Panc1 (cell line): ENCODE measurements around the gene UNC5B.

Experiments used
- TCF7L2 ChIP-seq: IDR thresholded peaks from 2 replicates; pipeline ENCODE4 v1.6.1; 2011; ENCODE audit warnings: mild to moderate bottlenecking, low read depth, low read length, inconsistent platforms
- TF ChIP-seq, protein P1 (sequence below): fragments of 450-650 bp; IDR thresholded peaks from 2 replicates; pipeline ENCODE4 v1.5.1; 2017; ENCODE audit warnings: mild to moderate bottlenecking

DNA sequence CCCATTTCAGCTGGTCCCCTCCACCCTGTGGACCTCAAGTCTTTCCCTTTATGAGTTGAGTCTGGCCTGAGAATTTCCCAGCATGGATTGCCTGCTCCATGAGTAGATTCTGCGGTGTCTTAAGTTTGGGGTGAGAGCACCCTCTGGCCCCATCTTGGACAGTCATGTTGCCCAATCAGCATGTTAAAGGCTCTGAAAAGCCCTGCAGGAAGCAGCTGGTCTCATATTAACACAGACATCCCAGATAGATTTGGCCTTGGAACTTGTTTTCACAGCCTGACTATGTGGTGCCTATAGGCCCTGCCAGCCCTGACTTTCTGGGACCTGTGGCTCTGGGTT lies 91.2 kb downstream of the UNC5B start:
- TF ChIP-seq, protein P1, sequence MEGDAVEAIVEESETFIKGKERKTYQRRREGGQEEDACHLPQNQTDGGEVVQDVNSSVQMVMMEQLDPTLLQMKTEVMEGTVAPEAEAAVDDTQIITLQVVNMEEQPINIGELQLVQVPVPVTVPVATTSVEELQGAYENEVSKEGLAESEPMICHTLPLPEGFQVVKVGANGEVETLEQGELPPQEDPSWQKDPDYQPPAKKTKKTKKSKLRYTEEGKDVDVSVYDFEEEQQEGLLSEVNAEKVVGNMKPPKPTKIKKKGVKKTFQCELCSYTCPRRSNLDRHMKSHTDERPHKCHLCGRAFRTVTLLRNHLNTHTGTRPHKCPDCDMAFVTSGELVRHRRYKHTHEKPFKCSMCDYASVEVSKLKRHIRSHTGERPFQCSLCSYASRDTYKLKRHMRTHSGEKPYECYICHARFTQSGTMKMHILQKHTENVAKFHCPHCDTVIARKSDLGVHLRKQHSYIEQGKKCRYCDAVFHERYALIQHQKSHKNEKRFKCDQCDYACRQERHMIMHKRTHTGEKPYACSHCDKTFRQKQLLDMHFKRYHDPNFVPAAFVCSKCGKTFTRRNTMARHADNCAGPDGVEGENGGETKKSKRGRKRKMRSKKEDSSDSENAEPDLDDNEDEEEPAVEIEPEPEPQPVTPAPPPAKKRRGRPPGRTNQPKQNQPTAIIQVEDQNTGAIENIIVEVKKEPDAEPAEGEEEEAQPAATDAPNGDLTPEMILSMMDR: peak; percentile 69; the same call in 1 of the 2 replicates
- TF ChIP-seq TCF7L2: no peak
